IMR-90 (cell line): ENCODE measurements around the gene NGEF. TPM values are rescaled to one million over a fixed set of nuclear protein-coding genes. Genes with fewer than 3 reads are reported as not detected.

Source experiments
- ATAC-seq: fragments of 200-7000 bp; cut with Tn5 transposase; 2 replicates; pipeline ENCODE4 v1.9.1; 2020; ENCODE audit warnings: low read depth, mild to moderate bottlenecking, moderate library complexity
- BruUV-seq: library from RNA; stranded (reverse); fragments of 400-500 nt; replicated peaks from 2 replicates; lab custom pipeline; 2021; lab: Mats Ljungman, UMichigan
- CTCF ChIA-PET: fragments of 300-600 bp; formaldehyde crosslinking; extraction: SDS; loops from one replicate; lab custom pipeline; 2021; ENCODE audit warnings: antibody characterized with exemption; lab: Yijun Ruan, JAX
- POLR2A ChIA-PET: fragments of 300-600 bp; sonication (Branson Sonifier 250); formaldehyde crosslinking; loops from one replicate; lab custom pipeline; 2022; ENCODE audit warnings: antibody characterized with exemption; ENCODE audit not compliant: unreplicated experiment; lab: Charles Lee
- DNase-seq: peaks from one replicate; pipeline ENCODE4 v3.0.0; 2013
- H2AFZ ChIP-seq: replicated peaks from 2 replicates; pipeline ENCODE3; 2013; ENCODE audit warnings: low read length, mild to moderate bottlenecking; ENCODE audit not compliant: poor library complexity
- H2AK5ac ChIP-seq: 2 replicates; pipeline ENCODE4 v1.6.1; 2013; ENCODE audit warnings: low read depth, low read length, inconsistent platforms
- H2AK9ac ChIP-seq: replicated peaks from 2 replicates; pipeline ENCODE3; 2013; ENCODE audit warnings: mild to moderate bottlenecking, low read depth, low read length, moderate library complexity; ENCODE audit not compliant: poor library complexity
- H2BK120ac ChIP-seq: 2 replicates; pipeline ENCODE4 v1.6.1; 2013; ENCODE audit warnings: low read depth, low read length, inconsistent platforms
- H2BK15ac ChIP-seq: 3 replicates; pipeline ENCODE4 v1.6.1; 2013; ENCODE audit warnings: low read depth, low read length, inconsistent platforms
- H2BK20ac ChIP-seq: 2 replicates; pipeline ENCODE4 v1.6.1; 2013; ENCODE audit warnings: low read depth, mild to moderate bottlenecking, inconsistent platforms, low read length, moderate library complexity
- H2BK5ac ChIP-seq: 2 replicates; pipeline ENCODE4 v1.6.1; 2013; ENCODE audit warnings: mild to moderate bottlenecking, low read depth, low read length, inconsistent platforms; ENCODE audit not compliant: poor library complexity, severe bottlenecking
- H3K14ac ChIP-seq: replicated peaks from 2 replicates; pipeline ENCODE4 v1.6.1; 2013; ENCODE audit warnings: low read depth, low read length, inconsistent platforms
- H3K18ac ChIP-seq: 2 replicates; pipeline ENCODE4 v1.6.1; 2013; ENCODE audit warnings: low read depth, low read length, control low read depth
- H3K23ac ChIP-seq: 2 replicates; pipeline ENCODE4 v1.6.1; 2013; ENCODE audit warnings: low read depth, low read length, inconsistent platforms
- H3K27ac ChIP-seq: 2 replicates; pipeline ENCODE4 v1.5.1; 2013; ENCODE audit warnings: mild to moderate bottlenecking, control low read depth, low read length; ENCODE audit not compliant: insufficient read depth
- H3K27me3 ChIP-seq: 2 replicates; pipeline ENCODE4 v1.6.1; 2013; ENCODE audit warnings: low read length; ENCODE audit not compliant: control insufficient read depth, insufficient read depth
- H3K36me3 ChIP-seq: 2 replicates; pipeline ENCODE4 v1.6.1; 2013; ENCODE audit warnings: low read length, mixed read lengths; ENCODE audit not compliant: control insufficient read depth, insufficient read depth
- H3K4ac ChIP-seq: 2 replicates; pipeline ENCODE4 v1.6.1; 2013; ENCODE audit warnings: low read depth, low read length, inconsistent platforms
- H3K4me1 ChIP-seq: 2 replicates; pipeline ENCODE4 v1.6.1; 2013; ENCODE audit warnings: low read length, mixed read lengths; ENCODE audit not compliant: control insufficient read depth, insufficient read depth
- H3K4me2 ChIP-seq: 2 replicates; pipeline ENCODE4 v1.6.1; 2013; ENCODE audit warnings: low read depth, mild to moderate bottlenecking, control low read depth, low read length, moderate library complexity
- H3K4me3 ChIP-seq: 2 replicates; pipeline ENCODE4 v1.5.1; 2013; ENCODE audit warnings: low read depth, mild to moderate bottlenecking, control low read depth, low read length, moderate library complexity; ENCODE audit not compliant: insufficient read depth
- H3K56ac ChIP-seq: 2 replicates; pipeline ENCODE4 v1.6.1; 2013; ENCODE audit warnings: low read length, inconsistent platforms; ENCODE audit not compliant: insufficient read depth; ENCODE audit errors: extremely low read depth
- H3K79me1 ChIP-seq, 2 experiments: 2 replicates each; pipeline ENCODE4 v1.6.1; 2013; ENCODE audit warnings: low read length in 2 of 2, inconsistent platforms in 1 of 2, low read depth in 1 of 2
- H3K9ac ChIP-seq: 2 replicates; pipeline ENCODE4 v1.6.1; 2013; ENCODE audit warnings: low read depth, low read length, control low read depth
- H3K9me1 ChIP-seq: 2 replicates; pipeline ENCODE4 v1.6.1; 2013; ENCODE audit warnings: low read length, inconsistent platforms; ENCODE audit not compliant: insufficient read depth
- H3K9me3 ChIP-seq: 2 replicates; pipeline ENCODE4 v1.6.1; 2013; ENCODE audit warnings: low read length; ENCODE audit not compliant: control insufficient read depth, insufficient read depth
- H4K20me1 ChIP-seq: 2 replicates; pipeline ENCODE4 v1.6.1; 2013; ENCODE audit warnings: low read length, inconsistent platforms; ENCODE audit not compliant: insufficient read depth
- H4K5ac ChIP-seq: 2 replicates; pipeline ENCODE4 v1.6.1; 2013; ENCODE audit warnings: mild to moderate bottlenecking, low read depth, low read length, control low read depth
- H4K8ac ChIP-seq, 2 experiments: 2 replicates each; pipeline ENCODE4 v1.6.1; 2013; ENCODE audit warnings: low read depth in 2 of 2, low read length in 2 of 2, control low read depth in 1 of 2, inconsistent platforms in 1 of 2
- H4K91ac ChIP-seq: 2 replicates; pipeline ENCODE4 v1.6.1; 2013; ENCODE audit warnings: low read depth, low read length, inconsistent platforms; ENCODE audit not compliant: insufficient read depth
- BHLHE40 ChIP-seq: fragments of 150-350 bp; IDR thresholded peaks from 2 replicates; pipeline ENCODE4 v1.6.1; 2016; ENCODE audit warnings: mild to moderate bottlenecking, low read depth, low read length
- CHD1 ChIP-seq: IDR thresholded peaks from 2 replicates; pipeline ENCODE4 v1.6.1; 2012; ENCODE audit warnings: low read depth, low read length, improper control_type of control experiment
- ELK1 ChIP-seq: fragments of 150-350 bp; IDR thresholded peaks from 2 replicates; pipeline ENCODE4 v1.6.1; 2016; ENCODE audit warnings: low read depth, mild to moderate bottlenecking, low read length, moderate library complexity, borderline replicate concordance
- FOS ChIP-seq: fragments of 150-350 bp; IDR thresholded peaks from 2 replicates; pipeline ENCODE4 v1.6.1; 2016; ENCODE audit warnings: low read depth, low read length
- MAFK ChIP-seq: IDR thresholded peaks from 2 replicates; pipeline ENCODE4 v1.6.1; 2012; ENCODE audit warnings: low read depth, low read length, improper control_type of control experiment
- MAZ ChIP-seq: IDR thresholded peaks from 2 replicates; pipeline ENCODE4 v1.6.1; 2012; ENCODE audit warnings: low read depth, mild to moderate bottlenecking, low read length, improper control_type of control experiment, moderate library complexity, borderline replicate concordance
- MXI1 ChIP-seq: IDR thresholded peaks from 2 replicates; pipeline ENCODE4 v1.6.1; 2012; ENCODE audit warnings: low read depth, mild to moderate bottlenecking, low read length, moderate library complexity, borderline replicate concordance
- RCOR1 ChIP-seq: IDR thresholded peaks from 2 replicates; pipeline ENCODE4 v1.6.1; 2012; ENCODE audit warnings: mild to moderate bottlenecking, low read length, improper control_type of control experiment; ENCODE audit not compliant: insufficient replicate concordance
- RFX5 ChIP-seq: IDR thresholded peaks from 2 replicates; pipeline ENCODE4 v1.8.0; 2012; ENCODE audit warnings: low read depth, mild to moderate bottlenecking, low read length, moderate library complexity
- USF2 ChIP-seq: fragments of 150-350 bp; IDR thresholded peaks from 2 replicates; pipeline ENCODE4 v1.6.1; 2017; ENCODE audit warnings: mild to moderate bottlenecking, antibody characterized with exemption, low read length, low read depth
- WGBS, 2 experiments: methylation state at CpG; one replicate each; pipeline versions ENCODE4 v1.1.5 to v1.1.7; 2013; ENCODE audit warnings: missing lambda C conversion rate in 2 of 2; ENCODE audit not compliant: insufficient read length in 1 of 2; ENCODE audit errors: extremely low coverage in 2 of 2; 5-methylcytosine and 5-hydroxymethylcytosine counted together
- dilution Hi-C: fragments of 300-500 bp; cut with HindIII; formaldehyde crosslinking; loops from one replicate; pipeline ENCODE4 v1.14.3; 2018; ENCODE audit warnings: low sequenced_read_pairs; ENCODE audit not compliant: unreplicated experiment
- in situ Hi-C: fragments of 300-500 bp; cut with MboI; formaldehyde crosslinking; loops from 3 replicates; pipeline ENCODE4 v1.14.3; 2019; ENCODE audit warnings: low sequenced_read_pairs, inconsistent platforms, mixed read lengths
- intact Hi-C: fragments of 100-400 bp; cut with micrococcal nuclease; formaldehyde crosslinking; loops from 2 replicates; pipeline ENCODE4 v1.10.0; 2022
- polyA plus RNA-seq, 3 experiments: library from polyadenylated mRNA; depleted of rRNA; stranded (reverse); fragments of >200 nt; gene quantifications; 2 replicates each; pipeline ENCODE4 v1.2.3, GENCODE V29; 2012; ENCODE audit warnings: low replicate concordance in 1 of 3
- total RNA-seq: library from RNA; depleted of rRNA; stranded (reverse); fragments of >200 nt; gene quantifications from 2 replicates; pipeline ENCODE4 v1.2.3, GENCODE V29; 2012

NGEF gene
- total and polyA plus RNA-seq, 2 of the 4 experiments (the other 2 are of a cell fraction) = 1.1 to 1.7 TPM

DNA sequence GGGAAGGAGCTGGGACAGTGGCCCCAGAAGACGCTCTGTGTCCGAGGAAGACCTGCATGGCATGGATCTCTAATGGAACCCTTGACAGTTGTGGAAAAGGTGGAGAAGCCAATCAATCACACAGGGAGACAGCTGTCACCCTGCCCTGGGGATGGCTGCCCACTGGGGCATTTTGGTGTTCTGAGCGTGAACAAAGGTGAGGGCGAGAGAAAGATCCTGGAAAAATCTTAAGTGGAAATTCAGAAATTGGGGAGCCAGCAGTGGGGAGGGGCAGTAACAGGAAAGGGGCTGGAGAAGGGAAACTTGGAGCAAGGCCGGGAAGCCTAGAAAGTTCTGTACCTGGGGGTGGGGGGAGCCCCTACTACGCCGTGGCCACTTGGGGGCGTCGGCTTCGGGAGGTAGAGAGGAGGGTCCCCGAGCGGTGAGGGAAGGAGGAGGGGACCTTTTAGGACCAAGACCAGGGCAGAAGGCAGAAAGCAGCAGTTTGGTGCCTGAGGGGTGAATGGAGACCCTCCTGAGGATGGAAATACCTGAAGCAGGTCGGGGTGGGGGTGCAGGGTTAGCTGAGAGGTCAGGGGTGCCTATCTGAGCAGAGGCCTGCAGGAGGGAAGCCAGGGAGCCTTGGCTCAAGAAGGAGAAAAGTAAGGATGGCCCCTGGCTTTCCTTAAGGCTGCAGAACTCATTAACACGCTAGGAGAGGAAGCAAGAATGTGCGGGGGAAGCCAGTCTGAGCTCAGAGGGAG, 30.0 kb downstream of the NGEF start:
- no peak overlapping the region for H2BK20ac ChIP-seq
- no peak overlapping the region for H3K9ac ChIP-seq
- H2AK5ac ChIP-seq = no peak overlapping the region
- H3K4me1 ChIP-seq = peaks cover 8% of the 10 kb centered on the region
- ChIA-PET CTCF (no interaction called here), POLR2A (no interaction called here)
- no peak overlapping the region for H4K8ac ChIP-seq
- H2BK120ac ChIP-seq = no peak overlapping the region
- no peak overlapping the region for H4K91ac ChIP-seq
- no peak overlapping the region for H3K4me3 ChIP-seq
- no peak overlapping the region for H3K23ac ChIP-seq
- H3K9me3 ChIP-seq = no peaks in the 10 kb centered on the region
- no peaks in the 10 kb centered on the region for H4K20me1 ChIP-seq
- dilution Hi-C loops = no loop called here
- H3K27me3 ChIP-seq = peaks cover 5% of the 10 kb centered on the region; the same call in 1 of the 2 replicates
- no peak overlapping the region for H3K14ac ChIP-seq
- 37% methylated on average over 5 of the region's 15 CpGs; no CpG with 5 or more reads in 1 of the 2 experiments for WGBS, 2 experiments
- H3K4ac ChIP-seq = no peak overlapping the region
- BruUV-seq = no TSS peak
- H3K4me2 ChIP-seq = no peak overlapping the region
- H3K79me1 ChIP-seq = no peaks in the 10 kb centered on the region
- no peak overlapping the region for H2BK15ac ChIP-seq
- in situ Hi-C loops = no loop called here
- H3K56ac ChIP-seq = no peak overlapping the region
- ATAC-seq (no peak), DNase-seq (no peak)
- no peak overlapping the region for H2AFZ ChIP-seq
- H2BK5ac ChIP-seq = no peak overlapping the region
- H3K36me3 ChIP-seq = no peaks in the 10 kb centered on the region
- no peak overlapping the region for H4K5ac ChIP-seq
- H3K27ac ChIP-seq = no peak overlapping the region
- H2AK9ac ChIP-seq = no peak overlapping the region
- no peak overlapping the region for H3K18ac ChIP-seq
- no peak for TF ChIP-seq BHLHE40
- no peak for TF ChIP-seq RCOR1
- no peak for TF ChIP-seq MXI1
- no peak for TF ChIP-seq CHD1
- TF ChIP-seq ELK1 = no peak
- no peak for TF ChIP-seq MAZ
- no peak for TF ChIP-seq FOS
- TF ChIP-seq USF2 = no peak
- TF ChIP-seq MAFK = no peak
- no peak for TF ChIP-seq RFX5
- intact Hi-C loops = loop anchor here (10.0 kb wide), 1 partner anchor 272 kb away; the partner anchor contains the start of gene ATG16L1
- H3K9me1 ChIP-seq = peaks cover 6% of the 10 kb centered on the region; the same call in 1 of the 2 replicates
